Type B pancreatic cell (in vitro differentiated cells): Measurements from ENCODE around the gene CMKLR1. TPM values are rescaled to one million over a fixed set of nuclear protein-coding genes. Genes with fewer than 3 reads are reported as not detected.

ENCODE experiments used
- DNase-seq: peaks from one replicate; pipeline ENCODE4 v3.0.0; 2021; ENCODE audit warnings: mixed read lengths; ENCODE audit not compliant: unreplicated experiment; ENCODE audit errors: extremely low spot score
- H3K27ac Mint-ChIP-seq: 2 replicates; pipeline ENCODE4 v1.8.0; 2021; ENCODE audit warnings: mild to moderate bottlenecking, mixed read lengths
- H3K27me3 Mint-ChIP-seq: 2 replicates; pipeline ENCODE4 v1.8.0; 2021; ENCODE audit warnings: mixed read lengths
- H3K36me3 Mint-ChIP-seq: 2 replicates; pipeline ENCODE4 v1.8.0; 2021; ENCODE audit warnings: mixed read lengths
- H3K4me1 Mint-ChIP-seq: one replicate; pipeline ENCODE4 v1.8.0; 2021; ENCODE audit warnings: mixed read lengths; ENCODE audit not compliant: unreplicated experiment
- H3K4me3 Mint-ChIP-seq: 2 replicates; pipeline ENCODE4 v1.8.0; 2021; ENCODE audit warnings: mild to moderate bottlenecking, mixed read lengths
- H3K9me3 Mint-ChIP-seq: 2 replicates; pipeline ENCODE4 v1.8.0; 2021; ENCODE audit warnings: mixed read lengths
- total RNA-seq: library from RNA; stranded (reverse); gene quantifications from 2 replicates; pipeline ENCODE4 v1.2.1, GENCODE V29; 2021; ENCODE audit warnings: low replicate concordance
- TF ChIP-seq, protein P1 (sequence below): fragments of 200-600 bp; sonication (generic); conservative IDR thresholded peaks from 2 replicates; pipeline ENCODE4 v1.5.0; 2021; ENCODE audit warnings: antibody characterized with exemption, mild to moderate bottlenecking

Gene CMKLR1
- total RNA-seq, 1 donor from 2014 or later = 0.97 TPM

DNA sequence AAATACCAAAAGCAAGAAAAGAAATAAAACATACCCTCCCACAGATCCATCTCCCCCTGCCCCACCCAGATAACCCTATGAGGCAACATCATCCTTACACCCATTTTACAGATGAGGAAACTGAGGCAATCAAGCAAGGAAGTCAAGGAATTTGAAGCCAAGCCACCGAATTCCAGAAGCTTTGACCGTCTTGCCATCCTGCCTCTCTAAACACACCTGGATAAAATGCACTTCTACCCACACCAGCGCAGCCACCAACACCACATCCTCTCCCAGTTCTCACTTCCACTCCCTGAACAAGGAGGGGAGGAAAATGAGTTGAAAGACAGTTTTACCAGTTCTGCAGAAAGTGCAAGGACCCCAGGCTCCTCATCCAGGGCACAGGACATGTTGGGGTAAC is 13.6 kb downstream of the CMKLR1 start:
- Mint-ChIP-seq H3K4me1 (peaks cover 25% of the 10 kb centered on the region), H3K9me3 (no peaks in the 10 kb centered on the region), H3K4me3 (no peak overlapping the region), H3K27me3 (peaks cover 21% of the 10 kb centered on the region), H3K36me3 (no peaks in the 10 kb centered on the region), H3K27ac (no peak overlapping the region)
- DNase-seq = no peak
- TF ChIP-seq, protein P1, sequence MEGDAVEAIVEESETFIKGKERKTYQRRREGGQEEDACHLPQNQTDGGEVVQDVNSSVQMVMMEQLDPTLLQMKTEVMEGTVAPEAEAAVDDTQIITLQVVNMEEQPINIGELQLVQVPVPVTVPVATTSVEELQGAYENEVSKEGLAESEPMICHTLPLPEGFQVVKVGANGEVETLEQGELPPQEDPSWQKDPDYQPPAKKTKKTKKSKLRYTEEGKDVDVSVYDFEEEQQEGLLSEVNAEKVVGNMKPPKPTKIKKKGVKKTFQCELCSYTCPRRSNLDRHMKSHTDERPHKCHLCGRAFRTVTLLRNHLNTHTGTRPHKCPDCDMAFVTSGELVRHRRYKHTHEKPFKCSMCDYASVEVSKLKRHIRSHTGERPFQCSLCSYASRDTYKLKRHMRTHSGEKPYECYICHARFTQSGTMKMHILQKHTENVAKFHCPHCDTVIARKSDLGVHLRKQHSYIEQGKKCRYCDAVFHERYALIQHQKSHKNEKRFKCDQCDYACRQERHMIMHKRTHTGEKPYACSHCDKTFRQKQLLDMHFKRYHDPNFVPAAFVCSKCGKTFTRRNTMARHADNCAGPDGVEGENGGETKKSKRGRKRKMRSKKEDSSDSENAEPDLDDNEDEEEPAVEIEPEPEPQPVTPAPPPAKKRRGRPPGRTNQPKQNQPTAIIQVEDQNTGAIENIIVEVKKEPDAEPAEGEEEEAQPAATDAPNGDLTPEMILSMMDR = no peak

DNA sequence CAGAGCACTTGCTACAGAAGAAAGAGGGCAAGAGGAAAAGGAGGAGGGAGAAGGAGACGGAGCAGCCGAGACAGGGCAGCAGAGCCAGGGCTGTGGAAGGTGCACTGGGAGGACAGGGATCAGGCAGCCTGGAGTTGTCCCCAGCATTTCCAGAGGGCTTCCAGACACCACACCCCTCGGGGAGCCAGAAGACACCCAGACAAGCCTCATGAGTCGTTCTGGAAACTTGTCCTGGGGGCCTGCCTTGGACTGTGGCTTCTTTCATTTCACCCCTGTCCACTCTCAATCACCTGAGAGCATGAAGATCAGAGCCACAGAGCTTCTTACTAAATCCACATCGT is 14.1 kb downstream of the CMKLR1 start:
- Mint-ChIP-seq H3K9me3 (no peaks in the 10 kb centered on the region), H3K36me3 (no peaks in the 10 kb centered on the region), H3K27me3 (peaks cover 21% of the 10 kb centered on the region), H3K4me1 (peaks cover 25% of the 10 kb centered on the region), H3K27ac (no peak overlapping the region), H3K4me3 (no peak overlapping the region)
- no peak for DNase-seq
- TF ChIP-seq, protein P1 = no peak

DNA sequence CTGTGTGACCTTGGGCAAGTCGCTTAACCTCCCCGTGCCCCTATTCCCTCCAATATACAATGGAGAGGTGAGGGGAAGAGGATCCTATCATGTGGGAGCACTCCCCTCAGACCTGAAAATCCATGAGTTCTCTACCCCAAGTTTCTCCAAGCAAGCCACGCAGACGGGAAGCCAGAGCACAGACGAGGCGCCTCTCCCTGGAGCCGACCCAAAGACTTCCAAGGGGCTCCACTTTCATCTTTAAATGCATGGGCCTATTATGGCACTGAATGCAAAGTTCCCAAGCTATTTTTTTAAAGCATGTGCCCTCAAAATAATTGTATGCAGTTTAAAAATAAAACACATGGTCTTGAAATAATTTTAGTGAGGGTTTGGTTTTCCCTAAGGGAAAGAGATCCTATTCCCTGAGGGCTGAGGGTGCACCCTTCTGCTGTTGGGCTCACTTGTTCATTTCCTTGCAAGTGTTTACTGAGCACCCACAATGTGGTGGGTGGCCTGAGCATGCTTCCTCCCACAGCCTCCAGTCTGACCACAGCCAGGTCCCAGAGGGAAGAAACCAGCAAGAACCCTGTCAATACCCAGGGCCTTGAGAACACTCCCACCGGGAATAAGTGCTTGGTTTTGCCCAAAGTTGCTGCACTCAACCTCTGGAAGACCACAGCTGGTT is 14.6 kb downstream of the CMKLR1 start:
- no peak for DNase-seq
- Mint-ChIP-seq H3K4me1 (peaks cover 25% of the 10 kb centered on the region), H3K9me3 (no peaks in the 10 kb centered on the region), H3K27ac (no peak overlapping the region), H3K36me3 (no peaks in the 10 kb centered on the region), H3K27me3 (peaks cover 26% of the 10 kb centered on the region), H3K4me3 (no peak overlapping the region)
- TF ChIP-seq, protein P1 = no peak

DNA sequence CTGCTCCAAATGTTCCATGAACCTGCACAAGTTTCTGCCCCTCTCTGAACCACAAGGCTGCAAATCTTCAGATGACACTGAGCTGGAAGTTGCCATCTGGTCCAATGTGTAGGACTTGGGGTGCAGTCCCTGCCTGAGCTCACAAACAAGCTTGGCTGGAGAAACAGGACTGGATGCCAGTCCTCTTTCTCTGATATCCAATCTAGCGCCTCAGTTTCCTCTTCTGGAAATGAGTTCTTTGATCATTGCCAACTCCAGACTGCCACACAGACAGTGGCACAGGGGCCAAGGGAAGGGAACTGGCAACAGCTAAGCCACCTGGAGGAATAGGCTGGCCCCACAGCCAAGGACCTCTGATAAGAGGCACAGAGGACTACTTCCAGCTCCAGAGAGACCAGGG is 15.5 kb downstream of the CMKLR1 start:
- Mint-ChIP-seq H3K4me1 (peaks cover 20% of the 10 kb centered on the region), H3K27me3 (peaks cover 26% of the 10 kb centered on the region), H3K27ac (no peak overlapping the region), H3K9me3 (no peaks in the 10 kb centered on the region), H3K36me3 (no peaks in the 10 kb centered on the region), H3K4me3 (no peak overlapping the region)
- TF ChIP-seq, protein P1 = no peak
- no peak for DNase-seq

DNA sequence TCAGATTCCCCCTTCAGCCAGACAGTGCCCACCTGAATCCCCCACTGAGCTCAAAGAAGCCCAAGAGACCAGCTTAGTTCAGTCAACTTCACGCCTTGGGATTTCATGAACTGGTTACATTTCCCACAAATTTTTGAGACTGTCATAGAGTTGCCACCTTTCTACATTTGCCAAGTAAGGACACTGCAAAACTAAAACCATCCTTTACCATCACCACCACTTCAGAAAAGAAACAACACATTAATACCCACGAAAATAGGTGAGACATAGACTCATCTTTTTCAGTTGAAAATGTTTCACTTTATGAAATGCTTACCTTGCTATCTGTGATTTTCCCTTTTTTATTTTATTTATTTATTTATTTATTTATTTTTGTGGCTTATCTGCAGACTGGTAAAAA is 16.1 kb downstream of the CMKLR1 start:
- DNase-seq = no peak
- H3K36me3 Mint-ChIP-seq = no peaks in the 10 kb centered on the region
- peaks cover 20% of the 10 kb centered on the region for H3K4me1 Mint-ChIP-seq
- no peak overlapping the region for H3K27ac Mint-ChIP-seq
- H3K27me3 Mint-ChIP-seq = peaks cover 26% of the 10 kb centered on the region
- TF ChIP-seq, protein P1 = no peak
- H3K4me3 Mint-ChIP-seq = no peak overlapping the region
- no peaks in the 10 kb centered on the region for H3K9me3 Mint-ChIP-seq

DNA sequence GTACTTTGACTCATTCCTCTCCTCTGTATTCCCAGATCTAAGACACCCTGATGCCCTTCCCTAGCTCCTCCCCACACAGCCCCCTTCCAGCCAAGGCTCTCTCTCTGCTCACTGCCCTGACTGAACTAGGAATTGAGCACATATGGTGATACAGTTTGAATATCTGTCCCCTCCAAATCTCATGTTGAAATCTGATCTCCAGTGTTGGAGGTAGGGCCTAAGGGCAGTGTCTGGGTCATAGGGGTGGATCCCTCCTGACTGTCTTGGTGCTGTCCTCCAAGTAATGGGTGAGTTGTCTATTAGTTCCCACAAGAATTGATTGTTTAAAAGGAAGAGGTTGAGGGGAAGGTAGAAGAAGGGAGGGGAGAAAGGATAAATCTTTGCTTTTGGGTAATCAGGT is 17.4 kb downstream of the CMKLR1 start:
- TF ChIP-seq, protein P1 = no peak
- H3K27ac Mint-ChIP-seq = no peak overlapping the region
- no peaks in the 10 kb centered on the region for H3K36me3 Mint-ChIP-seq
- H3K4me1 Mint-ChIP-seq = peaks cover 18% of the 10 kb centered on the region
- peaks cover 26% of the 10 kb centered on the region for H3K27me3 Mint-ChIP-seq
- H3K4me3 Mint-ChIP-seq = no peak overlapping the region
- H3K9me3 Mint-ChIP-seq = no peaks in the 10 kb centered on the region
- no peak for DNase-seq
